WTC11 (cell line): ENCODE data around the gene HPCAL1. TPM values are rescaled to one million over a fixed set of nuclear protein-coding genes. Genes with fewer than 3 reads are reported as not detected.

Experiments
- ATAC-seq: fragments of 200-7000 bp; cut with Tn5 transposase; 2 replicates; pipeline ENCODE4 v1.10.0; 2021; ENCODE audit warnings: mild to moderate bottlenecking, moderate library complexity
- CTCF ChIA-PET: fragments of 300-600 bp; sonication (Branson Sonifier 250); formaldehyde crosslinking; loops from one replicate; lab custom pipeline; 2021; ENCODE audit warnings: antibody characterized with exemption; lab: Charles Lee
- POLR2A ChIA-PET: fragments of 350-600 bp; sonication (Branson Sonifier 250); formaldehyde crosslinking; loops from one replicate; lab custom pipeline; 2021; ENCODE audit warnings: antibody characterized with exemption; lab: Charles Lee
- DNase-seq: peaks from one replicate; pipeline ENCODE4 v3.0.0; 2021; ENCODE audit warnings: low spot score
- H3K27ac Mint-ChIP-seq: 2 replicates; pipeline ENCODE4 v1.8.0; 2021; ENCODE audit warnings: mixed read lengths
- H3K27me3 Mint-ChIP-seq: 2 replicates; pipeline ENCODE4 v1.8.0; 2021; ENCODE audit warnings: low read depth, mild to moderate bottlenecking, moderate library complexity, mixed read lengths
- H3K36me3 Mint-ChIP-seq: 2 replicates; pipeline ENCODE4 v1.8.0; 2021; ENCODE audit warnings: mixed read lengths
- H3K4me1 Mint-ChIP-seq: 2 replicates; pipeline ENCODE4 v1.8.0; 2022; ENCODE audit warnings: mixed read lengths
- H3K4me3 Mint-ChIP-seq: 2 replicates; pipeline ENCODE4 v1.8.0; 2021; ENCODE audit warnings: mild to moderate bottlenecking, moderate library complexity, mixed read lengths
- H3K9me3 Mint-ChIP-seq: 2 replicates; pipeline ENCODE4 v1.8.0; 2021; ENCODE audit warnings: mixed read lengths
- AR ChIP-seq: fragments of 250-450 bp; sonication (Bioruptor Pico); IDR thresholded peaks from 2 replicates; pipeline ENCODE4 v1.9.0; 2021; ENCODE audit warnings: mild to moderate bottlenecking
- ATF3 ChIP-seq: sonication (generic); formaldehyde crosslinking; conservative IDR thresholded peaks from 2 replicates; pipeline ENCODE4 v1.8.1; 2022; ENCODE audit warnings: mild to moderate bottlenecking, missing genetic modification reagents
- ATF6 ChIP-seq: sonication (generic); formaldehyde crosslinking; IDR thresholded peaks from 2 replicates; pipeline ENCODE4 v1.8.1; 2023; ENCODE audit warnings: mild to moderate bottlenecking, missing genetic modification reagents
- CBFB ChIP-seq: sonication (generic); formaldehyde crosslinking; IDR thresholded peaks from 2 replicates; pipeline ENCODE4 v1.8.1; 2022; ENCODE audit warnings: mild to moderate bottlenecking, low read depth, missing genetic modification reagents
- ELF4 ChIP-seq: sonication (generic); formaldehyde crosslinking; IDR thresholded peaks from 2 replicates; pipeline ENCODE4 v1.8.1; 2022; ENCODE audit warnings: low read depth, mild to moderate bottlenecking, moderate library complexity, missing genetic modification reagents
- ESRRA ChIP-seq: sonication (generic); formaldehyde crosslinking; IDR thresholded peaks from 2 replicates; pipeline ENCODE4 v1.8.1; 2022; ENCODE audit warnings: mild to moderate bottlenecking, missing genetic modification reagents, borderline replicate concordance
- ETV6 ChIP-seq: sonication (generic); formaldehyde crosslinking; IDR thresholded peaks from 2 replicates; pipeline ENCODE4 v1.8.1; 2022; ENCODE audit warnings: mild to moderate bottlenecking, missing genetic modification reagents
- GABPB1 ChIP-seq: sonication (generic); formaldehyde crosslinking; IDR thresholded peaks from 2 replicates; pipeline ENCODE4 v1.8.1; 2023; ENCODE audit warnings: mild to moderate bottlenecking, missing genetic modification reagents
- MAX ChIP-seq: sonication (generic); formaldehyde crosslinking; IDR thresholded peaks from 2 replicates; pipeline ENCODE4 v1.8.0; 2022; ENCODE audit warnings: mild to moderate bottlenecking, missing genetic modification reagents
- SOX15 ChIP-seq: fragments of 250-450 bp; sonication (Bioruptor Pico); IDR thresholded peaks from 2 replicates; pipeline ENCODE4 v1.9.0; 2021; ENCODE audit warnings: mild to moderate bottlenecking
- TEAD4 ChIP-seq: sonication (generic); formaldehyde crosslinking; IDR thresholded peaks from 2 replicates; pipeline ENCODE4 v1.8.0; 2022; ENCODE audit warnings: mild to moderate bottlenecking, missing genetic modification reagents
- ZNF512 ChIP-seq: sonication (generic); formaldehyde crosslinking; IDR thresholded peaks from 2 replicates; pipeline ENCODE4 v1.8.1; 2022; ENCODE audit warnings: missing genetic modification reagents, borderline replicate concordance
- ZNF532 ChIP-seq: fragments of 250-450 bp; sonication (Bioruptor Pico); IDR thresholded peaks from 2 replicates; pipeline ENCODE4 v1.9.0; 2021; ENCODE audit warnings: mild to moderate bottlenecking, borderline replicate concordance
- total RNA-seq: library from RNA; stranded (reverse); gene quantifications from 3 replicates; pipeline ENCODE4 v1.2.3, GENCODE V29; 2021

HPCAL1 gene
- total RNA-seq, 1 experiment from 2014 or later, result 11.8 TPM

GRCh38 chr2:10331702-10332401 lies 29.1 kb downstream of the HPCAL1 start:
- H3K36me3 Mint-ChIP-seq, result peaks cover 10% of the 10 kb centered on the region
- CTCF ChIA-PET, result interaction anchor here (0.7 to 2.0 kb wide), 6 partner anchors 14 to 234 kb away, joined by 3 to 13 read pairs (median 4); partner anchors contain the start of gene HPCAL1
- no peak for DNase-seq
- H3K27me3 Mint-ChIP-seq, result no peaks in the 10 kb centered on the region
- H3K4me3 Mint-ChIP-seq, result no peak overlapping the region
- POLR2A ChIA-PET, result interaction anchor here (0.8 kb wide), 1 partner anchor 215 kb away, joined by 5 read pairs; no protein-coding TSS in a partner anchor
- H3K9me3 Mint-ChIP-seq, result peaks cover 13% of the 10 kb centered on the region
- TF ChIP-seq ESRRA (CRISPR knock-in tag), result no peak
- no peak for TF ChIP-seq CBFB (CRISPR knock-in tag)
- TF ChIP-seq ZNF512 (CRISPR knock-in tag), result no peak
- TF ChIP-seq ATF6 (CRISPR knock-in tag), result no peak
- TF ChIP-seq TEAD4 (CRISPR knock-in tag), result no peak
- no peak for TF ChIP-seq GABPB1 (CRISPR knock-in tag)
- no peak for TF ChIP-seq SOX15
- no peak for TF ChIP-seq AR (CRISPR knock-in tag)
- TF ChIP-seq ETV6 (CRISPR knock-in tag), result no peak
- no peak for TF ChIP-seq ELF4 (CRISPR knock-in tag)
- ATAC-seq, result no peak
- H3K27ac Mint-ChIP-seq, result peak overlapping the region; percentile 12; the same call in 1 of the 2 replicates
- H3K4me1 Mint-ChIP-seq, result peaks cover 58% of the 10 kb centered on the region

- ChIA-PET CTCF (interaction anchor here (0.7 to 1.8 kb wide), 7 partner anchors 15 to 235 kb away, joined by 3 to 13 read pairs (median 3); partner anchors contain the start of gene HPCAL1), POLR2A (no interaction called here)
- Mint-ChIP-seq H3K9me3 (peaks cover 13% of the 10 kb centered on the region), H3K4me1 (peaks cover 51% of the 10 kb centered on the region), H3K4me3 (no peak overlapping the region), H3K27ac (peak overlapping the region; percentile 78)
- ATAC-seq, result peak; percentile 44
- no peak for DNase-seq
- TF ChIP-seq ATF3 (no peak), MAX (CRISPR knock-in tag) (no peak), ZNF532 (CRISPR knock-in tag) (no peak)
- TF ChIP-seq, all 79 proteins: peak for 0
- Mint-ChIP-seq H3K27me3 (no peaks in the 10 kb centered on the region), H3K36me3 (peaks cover 10% of the 10 kb centered on the region)
Measured at GRCh38 chr2:10332402-10333246, 29.9 kb downstream of the HPCAL1 start.
